GM21360 (cell line): ENCODE measurements around the gene TENT5C.

Experiments used
- ATAC-seq: cut with Tn5 transposase; IDR thresholded peaks from one replicate; pipeline ENCODE4 v1.9.1; 2021; ENCODE audit warnings: mild to moderate bottlenecking, moderate library complexity; ENCODE audit not compliant: unreplicated experiment

The TENT5C gene

DNA sequence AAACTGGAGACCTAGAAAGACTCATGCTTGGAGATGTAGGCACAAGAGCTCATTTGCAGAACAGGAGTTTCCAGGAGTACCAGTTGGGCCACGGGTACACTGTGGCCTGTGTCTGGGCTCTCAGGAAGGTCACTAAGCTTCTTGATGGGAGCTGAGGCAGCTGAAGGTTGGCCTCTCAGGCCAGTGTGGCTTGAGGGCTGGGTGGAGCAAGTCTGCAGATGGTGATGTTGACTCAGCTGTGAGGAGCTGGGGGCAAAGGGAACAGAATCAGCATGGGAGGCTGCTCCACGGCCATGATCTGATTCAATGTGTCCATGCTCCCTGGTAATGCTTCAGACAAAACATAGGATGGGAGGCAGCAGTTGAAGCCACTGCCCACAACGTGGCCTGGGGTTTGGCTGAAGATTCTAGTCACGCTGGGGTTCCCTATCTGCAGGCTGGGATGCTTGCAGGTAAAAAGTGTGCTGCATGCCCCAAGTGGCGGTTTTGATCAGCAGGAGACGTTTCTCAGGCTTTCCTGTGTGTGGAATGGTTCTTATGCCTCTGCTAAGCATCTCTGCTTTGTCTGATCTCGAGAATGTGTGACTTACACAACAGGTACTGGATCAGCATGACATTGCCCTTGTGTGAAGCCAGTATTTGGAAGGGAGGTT is 15.4 kb upstream of the TENT5C start:
- ATAC-seq = no peak

GRCh38 chr1:117591252-117591651 is 14.6 kb upstream of the TENT5C start:
- ATAC-seq = no peak

DNA sequence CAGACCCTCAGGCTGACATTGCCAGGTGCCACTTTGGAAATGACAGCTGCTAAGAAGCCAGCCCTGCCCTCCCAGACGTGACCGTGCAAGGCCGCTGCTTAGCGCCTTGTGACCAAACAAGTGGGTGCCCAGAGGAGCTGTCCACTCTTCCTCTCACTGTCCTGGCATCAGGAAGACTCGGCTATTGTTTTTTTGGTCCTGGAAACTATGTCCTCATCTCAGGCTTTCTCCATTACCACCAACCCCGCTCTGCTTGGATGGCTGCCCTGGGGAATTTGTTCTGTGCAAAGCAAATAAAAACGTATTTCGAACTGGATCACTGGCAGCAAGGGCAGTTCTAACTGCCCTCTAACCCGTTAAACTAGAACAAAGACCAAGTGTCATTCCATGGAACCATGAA is 13.7 kb upstream of the TENT5C start:
- no peak for ATAC-seq

DNA sequence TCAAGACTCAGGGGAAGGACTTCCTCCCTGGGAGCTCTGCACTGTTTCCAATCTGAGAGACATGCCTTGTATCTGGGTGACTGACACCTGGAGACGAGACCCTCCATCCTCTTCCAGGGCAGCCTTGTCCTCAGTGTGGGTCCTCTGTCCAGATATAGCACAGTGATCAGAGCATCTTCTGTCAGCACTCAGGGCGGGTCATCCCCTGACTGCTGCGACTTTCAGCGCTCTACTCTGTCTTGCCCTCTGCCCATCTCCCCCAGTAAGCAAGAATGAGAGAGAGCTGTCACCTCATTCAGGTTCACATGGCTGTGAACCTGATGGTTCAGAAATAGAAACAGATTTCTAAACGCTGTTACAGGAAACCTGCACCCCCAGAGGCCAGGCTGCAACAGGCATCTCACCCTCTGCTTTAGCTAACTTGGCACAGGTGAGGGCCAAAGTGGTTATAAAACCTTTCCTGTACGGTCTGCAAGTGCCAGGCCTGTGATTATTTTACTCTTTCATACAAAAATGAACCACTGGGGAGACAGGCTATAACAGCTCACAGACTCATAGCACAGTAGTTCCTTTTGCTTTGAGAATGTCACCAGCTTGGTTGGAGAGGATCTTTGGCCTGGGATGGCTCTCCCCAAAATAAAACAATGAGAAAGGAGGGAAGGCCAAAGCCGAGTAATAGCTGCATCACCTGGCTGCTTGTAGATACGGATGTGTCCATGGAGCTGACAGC is 11.4 kb upstream of the TENT5C start:
- no peak for ATAC-seq

- ATAC-seq = no peak
These were observed 9.7 kb upstream of the TENT5C start for GRCh38 chr1:117596023-117596720.

DNA sequence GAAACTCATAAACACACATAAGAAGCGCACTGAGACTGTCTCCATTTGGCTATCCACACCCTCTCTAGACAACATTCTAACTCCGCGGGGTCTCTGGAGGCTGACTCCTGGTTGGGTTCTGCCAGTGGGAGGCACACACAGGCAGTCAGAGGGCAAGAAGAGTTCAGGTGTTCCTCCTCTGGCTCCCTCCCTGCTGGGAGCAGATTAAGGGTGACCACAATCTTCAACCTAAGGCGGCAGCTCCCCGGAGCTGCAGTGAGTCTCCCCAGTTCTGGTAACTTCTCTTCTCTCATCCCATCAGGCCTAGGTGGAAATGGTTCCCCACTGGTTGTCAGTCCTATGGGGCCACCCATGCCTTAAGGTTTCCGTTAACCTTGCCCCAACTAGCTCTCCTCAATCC is 7.4 kb upstream of the TENT5C start:
- ATAC-seq = no peak

DNA sequence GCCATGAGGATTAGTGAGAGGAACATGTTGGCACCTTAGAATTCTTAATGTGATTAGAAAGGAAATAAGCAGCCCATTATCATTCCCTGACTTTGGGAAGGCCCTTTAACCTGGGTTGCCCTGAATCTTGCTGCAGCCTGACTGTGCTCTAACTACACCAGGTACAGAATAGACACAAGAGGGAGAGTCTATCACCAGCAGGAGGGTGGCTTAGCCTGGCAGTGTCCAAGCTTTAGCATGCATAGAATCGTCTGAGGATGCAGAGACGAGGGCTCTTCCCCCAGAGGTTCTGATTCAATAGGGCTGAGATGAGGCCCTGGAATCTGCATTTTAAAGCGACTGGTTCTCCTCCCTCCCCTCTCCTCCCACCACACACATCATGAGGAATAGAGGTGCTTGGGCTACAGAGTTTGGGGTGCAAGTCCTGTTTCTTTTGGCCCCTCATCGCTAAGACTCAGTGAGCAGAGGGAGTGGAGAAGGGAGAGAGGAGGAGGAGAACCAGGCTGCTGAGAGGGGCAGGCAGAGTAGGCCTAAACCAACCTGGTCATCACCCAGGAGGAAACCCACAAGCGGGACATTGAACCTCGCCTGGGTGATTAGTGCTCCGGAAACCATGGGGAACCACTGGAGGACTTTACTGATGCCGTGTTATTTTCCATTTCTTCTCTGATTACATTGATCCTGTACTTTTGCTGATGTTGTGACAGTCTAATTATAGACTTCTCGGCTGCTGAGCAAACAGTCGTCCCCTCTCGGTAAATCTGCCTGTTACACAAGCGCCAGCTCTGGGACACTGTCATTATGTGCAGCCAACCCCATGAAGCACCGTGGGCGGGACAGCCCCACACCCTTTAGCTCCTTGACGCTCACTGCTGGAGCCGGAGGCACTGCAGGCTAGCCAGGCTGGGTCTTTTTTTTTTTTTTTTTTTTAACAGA is 6.3 kb upstream of the TENT5C start:
- ATAC-seq = no peak

- no peak for ATAC-seq
These were observed 5.4 kb upstream of the TENT5C start for GRCh38 chr1:117600325-117600943.

- ATAC-seq = no peak
These were observed 4.9 kb upstream of the TENT5C start for GRCh38 chr1:117600966-117601365.

- ATAC-seq = no peak
These were observed 3.0 kb upstream of the TENT5C start for GRCh38 chr1:117602862-117603261.

- ATAC-seq = peak; percentile 18
These were observed 579 bp upstream of the TENT5C start for GRCh38 chr1:117605164-117605773.

GRCh38 chr1:117606649-117607430 is 992 bp downstream of the TENT5C start:
- peak; percentile 22 for ATAC-seq

GRCh38 chr1:117607471-117607870 is 1.6 kb downstream of the TENT5C start:
- no peak for ATAC-seq

GRCh38 chr1:117608115-117608615 is 2.3 kb downstream of the TENT5C start:
- no peak for ATAC-seq

DNA sequence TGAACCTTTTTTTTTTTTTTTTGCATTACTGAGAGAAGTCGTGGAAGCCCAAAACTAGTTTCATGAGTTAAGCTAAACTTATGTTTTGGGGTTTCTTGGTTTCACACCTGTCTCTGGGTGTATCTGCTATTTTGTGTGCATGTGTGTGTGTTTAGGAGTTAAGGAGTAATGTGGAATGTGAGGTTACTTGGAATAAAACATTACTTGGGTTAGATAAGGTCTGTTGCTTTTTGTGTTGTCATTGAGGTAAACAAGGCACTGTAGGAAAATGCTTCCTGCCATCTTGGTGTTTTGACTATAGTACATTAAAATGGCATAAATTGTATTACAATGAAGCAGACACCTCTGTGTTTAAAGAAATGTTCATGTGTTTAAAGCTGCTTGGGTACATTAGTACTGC is 2.9 kb downstream of the TENT5C start:
- no peak for ATAC-seq

DNA sequence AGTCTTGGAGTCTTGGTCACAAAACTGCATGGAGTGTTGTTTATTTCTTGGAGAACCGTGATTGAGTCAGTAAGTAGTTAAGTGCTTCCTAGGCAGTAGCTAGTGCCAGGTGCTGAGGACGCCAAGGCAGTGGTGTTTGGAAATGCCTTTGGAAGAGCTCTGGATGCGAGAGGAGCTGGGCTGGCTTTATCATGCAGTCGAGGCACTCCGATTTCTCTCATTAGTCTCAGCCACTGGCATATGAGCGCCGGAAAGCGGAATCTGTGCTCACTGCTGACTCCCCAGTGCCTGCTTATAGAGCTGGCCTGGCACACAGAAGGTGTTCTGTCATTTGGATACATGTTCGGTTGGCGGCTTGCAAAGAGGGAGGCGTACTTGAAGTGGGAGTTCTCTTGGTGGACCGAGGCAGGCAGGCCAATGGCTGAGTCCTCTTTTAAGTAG is 3.6 kb downstream of the TENT5C start:
- no peak for ATAC-seq

- ATAC-seq = no peak
These were observed 4.2 kb downstream of the TENT5C start for GRCh38 chr1:117610036-117610435.

- ATAC-seq = no peak
These were observed 5.3 kb downstream of the TENT5C start for GRCh38 chr1:117611121-117611601.
